Neural progenitor cell (in vitro differentiated cells): ENCODE data around the gene INPP5J. TPM values are rescaled to one million over a fixed set of nuclear protein-coding genes. Genes with fewer than 3 reads are reported as not detected.

Experiments
- DNase-seq: peaks from one replicate; pipeline ENCODE4 v3.0.0-alpha.2; 2016; ENCODE audit warnings: low spot score
- H2AFZ ChIP-seq: fragments of 200-600 bp; sonication (generic); replicated peaks from 2 replicates; pipeline ENCODE4 v1.6.1; 2016; ENCODE audit warnings: antibody characterized with exemption
- H3F3A ChIP-seq: fragments of 200-600 bp; sonication (generic); 2 replicates; pipeline ENCODE4 v1.6.1; 2016; ENCODE audit warnings: antibody characterized with exemption, low read depth
- H3K27ac ChIP-seq: fragments of 200-600 bp; sonication (generic); 2 replicates; pipeline ENCODE4 v1.5.1; 2016; ENCODE audit warnings: mild to moderate bottlenecking
- H3K27me3 ChIP-seq: fragments of 200-600 bp; sonication (generic); 2 replicates; pipeline ENCODE4 v1.6.1; 2016; ENCODE audit warnings: mild to moderate bottlenecking, moderate library complexity
- H3K36me3 ChIP-seq: fragments of 200-600 bp; sonication (generic); 2 replicates; pipeline ENCODE4 v1.5.1; 2016
- H3K4me1 ChIP-seq: fragments of 200-600 bp; sonication (generic); 2 replicates; pipeline ENCODE4 v1.6.1; 2016; ENCODE audit warnings: mixed run types
- H3K4me2 ChIP-seq: fragments of 200-600 bp; sonication (generic); 2 replicates; pipeline ENCODE4 v1.6.1; 2016
- H3K4me3 ChIP-seq: fragments of 200-600 bp; sonication (generic); 2 replicates; pipeline ENCODE4 v1.5.1; 2016
- H3K79me2 ChIP-seq: fragments of 200-600 bp; sonication (generic); 2 replicates; pipeline ENCODE4 v1.6.1; 2016; ENCODE audit warnings: low read depth
- H3K9ac ChIP-seq: fragments of 200-600 bp; sonication (generic); 2 replicates; pipeline ENCODE4 v1.6.1; 2016
- H3K9me3 ChIP-seq: fragments of 200-600 bp; sonication (generic); 2 replicates; pipeline ENCODE4 v1.5.1; 2016; ENCODE audit warnings: low read depth
- H4K20me1 ChIP-seq: fragments of 200-600 bp; sonication (generic); 2 replicates; pipeline ENCODE4 v1.6.1; 2016; ENCODE audit warnings: low read depth
- H3K27ac Mint-ChIP-seq: 3 replicates; pipeline ENCODE4 v1.8.0; 2021; ENCODE audit warnings: mixed read lengths
- H3K27me3 Mint-ChIP-seq: 2 replicates; pipeline ENCODE4 v1.8.0; 2022; ENCODE audit warnings: low read depth, mild to moderate bottlenecking, inconsistent platforms, moderate library complexity, mixed read lengths; ENCODE audit not compliant: insufficient read depth
- H3K36me3 Mint-ChIP-seq: 3 replicates; pipeline ENCODE4 v1.8.0; 2021; ENCODE audit warnings: mixed read lengths
- H3K4me1 Mint-ChIP-seq: 3 replicates; pipeline ENCODE4 v1.8.0; 2021; ENCODE audit warnings: mixed read lengths
- H3K4me3 Mint-ChIP-seq: 3 replicates; pipeline ENCODE4 v1.8.0; 2021; ENCODE audit warnings: mild to moderate bottlenecking, moderate library complexity, mixed read lengths
- H3K9me3 Mint-ChIP-seq: 3 replicates; pipeline ENCODE4 v1.8.0; 2020; ENCODE audit warnings: mixed read lengths
- EZH2 ChIP-seq: fragments of 200-600 bp; sonication (generic); IDR thresholded peaks from 2 replicates; pipeline ENCODE4 v1.6.1; 2017; ENCODE audit warnings: antibody characterized with exemption, mild to moderate bottlenecking, moderate library complexity
- EZH2phosphoT487 ChIP-seq: fragments of 200-600 bp; sonication (generic); IDR thresholded peaks from 2 replicates; pipeline ENCODE4 v1.6.1; 2017; ENCODE audit warnings: antibody characterized with exemption
- total RNA-seq: library from RNA; depleted of rRNA; stranded (reverse); fragments of >200 nt; gene quantifications from 2 replicates; pipeline ENCODE4 v1.2.3, GENCODE V29; 2015; ENCODE audit warnings: low replicate concordance
- TF ChIP-seq, protein P1 (sequence below): fragments of 200-600 bp; sonication (generic); IDR thresholded peaks from 2 replicates; pipeline ENCODE4 v1.5.1; 2017; ENCODE audit warnings: antibody characterized with exemption, mild to moderate bottlenecking

INPP5J gene
- total RNA-seq, 1 donor from 2014 or later, result 1.5 TPM

DNA sequence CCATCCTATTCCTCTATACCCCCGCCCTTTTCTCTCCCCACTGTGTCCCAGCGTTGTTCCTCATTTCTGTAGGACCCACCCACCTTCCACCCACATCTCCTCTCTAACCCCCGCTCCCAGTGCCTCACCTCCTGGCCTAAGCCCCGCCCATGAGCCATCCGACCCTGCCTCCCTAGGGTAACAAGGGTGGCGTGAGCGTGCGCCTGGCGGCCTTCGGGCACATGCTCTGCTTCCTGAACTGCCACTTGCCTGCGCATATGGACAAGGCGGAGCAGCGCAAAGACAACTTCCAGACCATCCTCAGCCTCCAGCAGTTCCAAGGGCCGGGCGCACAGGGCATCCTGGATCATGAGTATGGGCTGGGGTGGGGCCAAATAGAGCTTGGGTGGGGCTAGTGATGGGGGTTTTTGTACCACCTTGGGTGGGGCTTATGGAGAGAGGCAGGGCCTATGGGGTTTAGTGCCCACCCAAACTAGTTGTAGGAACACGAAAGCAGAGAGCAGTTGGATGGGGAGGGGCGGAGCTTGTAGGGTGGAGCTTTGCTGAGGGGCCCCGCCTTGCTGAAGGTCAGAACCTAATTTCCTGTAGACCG lies 4.5 kb downstream of the INPP5J start:
- TF ChIP-seq, protein P1, sequence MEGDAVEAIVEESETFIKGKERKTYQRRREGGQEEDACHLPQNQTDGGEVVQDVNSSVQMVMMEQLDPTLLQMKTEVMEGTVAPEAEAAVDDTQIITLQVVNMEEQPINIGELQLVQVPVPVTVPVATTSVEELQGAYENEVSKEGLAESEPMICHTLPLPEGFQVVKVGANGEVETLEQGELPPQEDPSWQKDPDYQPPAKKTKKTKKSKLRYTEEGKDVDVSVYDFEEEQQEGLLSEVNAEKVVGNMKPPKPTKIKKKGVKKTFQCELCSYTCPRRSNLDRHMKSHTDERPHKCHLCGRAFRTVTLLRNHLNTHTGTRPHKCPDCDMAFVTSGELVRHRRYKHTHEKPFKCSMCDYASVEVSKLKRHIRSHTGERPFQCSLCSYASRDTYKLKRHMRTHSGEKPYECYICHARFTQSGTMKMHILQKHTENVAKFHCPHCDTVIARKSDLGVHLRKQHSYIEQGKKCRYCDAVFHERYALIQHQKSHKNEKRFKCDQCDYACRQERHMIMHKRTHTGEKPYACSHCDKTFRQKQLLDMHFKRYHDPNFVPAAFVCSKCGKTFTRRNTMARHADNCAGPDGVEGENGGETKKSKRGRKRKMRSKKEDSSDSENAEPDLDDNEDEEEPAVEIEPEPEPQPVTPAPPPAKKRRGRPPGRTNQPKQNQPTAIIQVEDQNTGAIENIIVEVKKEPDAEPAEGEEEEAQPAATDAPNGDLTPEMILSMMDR, result no peak
- TF ChIP-seq EZH2, result no peak
- no peak for TF ChIP-seq EZH2phosphoT487
- no peaks in the 10 kb centered on the region for H4K20me1 ChIP-seq
- Mint-ChIP-seq H3K9me3 (no peaks in the 10 kb centered on the region), H3K4me3 (no peak overlapping the region), H3K27me3 (no peaks in the 10 kb centered on the region), H3K36me3 (no peaks in the 10 kb centered on the region), H3K4me1 (peaks cover 7% of the 10 kb centered on the region), H3K27ac (no peak overlapping the region)
- no peak overlapping the region for H3K4me3 ChIP-seq
- no peaks in the 10 kb centered on the region for H3F3A ChIP-seq
- no peak overlapping the region for H2AFZ ChIP-seq
- no peak overlapping the region for H3K27ac ChIP-seq
- H3K79me2 ChIP-seq, result no peaks in the 10 kb centered on the region
- no peaks in the 10 kb centered on the region for H3K36me3 ChIP-seq
- H3K4me1 ChIP-seq, result peaks cover 3% of the 10 kb centered on the region
- no peak for DNase-seq
- H3K27me3 ChIP-seq, result no peaks in the 10 kb centered on the region
- H3K9ac ChIP-seq, result no peak overlapping the region
- no peak overlapping the region for H3K4me2 ChIP-seq
- H3K9me3 ChIP-seq, result no peaks in the 10 kb centered on the region

DNA sequence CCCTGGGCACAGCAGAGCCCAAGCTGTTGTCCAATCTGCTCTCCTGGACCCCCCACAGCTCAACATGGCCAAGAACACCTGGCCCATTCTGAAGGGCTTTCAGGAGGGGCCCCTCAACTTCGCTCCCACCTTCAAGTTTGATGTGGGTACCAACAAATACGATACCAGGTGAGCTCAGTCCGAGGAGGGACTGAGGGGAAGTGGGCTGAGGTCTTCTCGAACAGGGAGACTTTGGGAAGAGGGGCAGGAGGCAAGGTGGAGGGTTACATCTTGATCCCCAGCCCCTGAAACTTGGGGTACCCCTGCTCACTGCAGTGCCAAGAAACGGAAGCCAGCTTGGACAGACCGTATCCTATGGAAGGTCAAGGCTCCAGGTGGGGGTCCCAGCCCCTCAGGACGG lies 5.4 kb downstream of the INPP5J start:
- H3K9me3 ChIP-seq, result no peaks in the 10 kb centered on the region
- Mint-ChIP-seq H3K9me3 (no peaks in the 10 kb centered on the region), H3K27me3 (no peaks in the 10 kb centered on the region), H3K4me1 (peaks cover 4% of the 10 kb centered on the region), H3K36me3 (no peaks in the 10 kb centered on the region), H3K4me3 (no peak overlapping the region), H3K27ac (no peak overlapping the region)
- H3K9ac ChIP-seq, result no peak overlapping the region
- H4K20me1 ChIP-seq, result no peaks in the 10 kb centered on the region
- H3K36me3 ChIP-seq, result no peaks in the 10 kb centered on the region
- no peak for DNase-seq
- H3K4me3 ChIP-seq, result no peak overlapping the region
- no peaks in the 10 kb centered on the region for H3K27me3 ChIP-seq
- H3K27ac ChIP-seq, result no peak overlapping the region
- H3K79me2 ChIP-seq, result no peaks in the 10 kb centered on the region
- no peaks in the 10 kb centered on the region for H3K4me1 ChIP-seq
- TF ChIP-seq EZH2phosphoT487, result no peak
- no peak for TF ChIP-seq EZH2
- TF ChIP-seq, protein P1, result no peak
- no peaks in the 10 kb centered on the region for H3F3A ChIP-seq
- no peak overlapping the region for H3K4me2 ChIP-seq
- no peak overlapping the region for H2AFZ ChIP-seq

DNA sequence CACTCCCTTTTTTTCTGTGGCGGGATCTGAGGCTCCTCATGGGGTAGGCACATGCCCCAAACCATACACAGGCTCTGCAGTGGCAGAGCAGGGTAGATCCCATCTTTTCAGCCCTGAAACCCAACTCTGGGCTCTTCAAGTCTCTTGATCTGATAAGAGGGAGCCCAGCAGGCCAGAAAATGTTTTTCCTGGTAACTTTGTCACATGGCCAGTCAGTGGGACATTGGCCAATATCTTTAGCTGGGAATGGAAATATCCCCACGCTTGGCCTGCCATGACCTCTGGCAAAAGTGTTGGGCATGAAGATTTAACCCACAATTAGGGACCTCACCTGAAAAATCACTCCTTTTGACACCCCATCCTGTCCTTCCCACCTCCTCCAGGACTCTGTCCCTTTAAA lies 8.1 kb downstream of the INPP5J start:
- Histone ChIP-seq H2AFZ (no peak overlapping the region), H4K20me1 (no peaks in the 10 kb centered on the region), H3K4me3 (no peak overlapping the region), H3K4me2 (no peak overlapping the region), H3F3A (no peaks in the 10 kb centered on the region), H3K9ac (no peak overlapping the region), H3K9me3 (no peaks in the 10 kb centered on the region), H3K4me1 (no peaks in the 10 kb centered on the region), H3K36me3 (no peaks in the 10 kb centered on the region), H3K27me3 (no peaks in the 10 kb centered on the region), H3K27ac (no peak overlapping the region), H3K79me2 (no peaks in the 10 kb centered on the region)
- Mint-ChIP-seq H3K4me3 (no peak overlapping the region), H3K4me1 (no peaks in the 10 kb centered on the region), H3K9me3 (no peaks in the 10 kb centered on the region), H3K36me3 (peaks cover 4% of the 10 kb centered on the region), H3K27ac (no peak overlapping the region), H3K27me3 (peaks cover 2% of the 10 kb centered on the region)
- DNase-seq, result no peak
- TF ChIP-seq EZH2 (no peak), EZH2phosphoT487 (no peak)
- TF ChIP-seq, protein P1, result no peak
